ENCODE data around the gene ISLR2.
"Not testable (repeated sequence)": the region's sequence is repeated elsewhere in the genome, so short reads cannot be mapped to it uniquely, and the experiment has no call there.

Gene ISLR2

DNA sequence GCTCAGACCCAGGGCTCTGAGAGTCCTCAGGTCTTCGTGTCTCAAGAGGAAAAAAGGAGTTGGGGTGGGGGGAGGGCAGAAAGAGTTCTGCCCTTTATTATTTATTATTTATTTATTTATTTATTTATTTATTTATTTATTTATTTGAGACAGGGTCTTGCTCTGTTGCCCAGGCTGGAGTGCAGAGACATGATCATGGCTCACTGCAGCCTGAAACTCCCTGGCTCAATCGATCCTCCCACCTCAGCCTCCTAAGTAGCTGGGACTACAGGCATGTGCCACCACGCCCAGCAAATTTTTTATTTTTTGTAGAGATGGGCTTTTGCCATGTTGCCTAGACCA is 31.8 kb downstream of the ISLR2 start:
- not testable (repeated sequence) for H3K9me3 Mint-ChIP-seq, DNase-seq, H3K4me3 Mint-ChIP-seq, ATAC-seq, H3K27ac Mint-ChIP-seq
- peaks cover 33% of the 10 kb centered on the region for H3K4me1 Mint-ChIP-seq
- H3K27me3 Mint-ChIP-seq, result peaks cover 29% of the 10 kb centered on the region

GRCh38 chr15:74165461-74165860 is 35.1 kb downstream of the ISLR2 start:
- H3K27me3 Mint-ChIP-seq, result peaks cover 20% of the 10 kb centered on the region
- no peaks in the 10 kb centered on the region for H3K9me3 Mint-ChIP-seq
- no peak for DNase-seq
- ATAC-seq, result no peak
- H3K27ac Mint-ChIP-seq, result no peak overlapping the region
- H3K4me3 Mint-ChIP-seq, result no peak overlapping the region
- no peaks in the 10 kb centered on the region for H3K4me1 Mint-ChIP-seq

- Mint-ChIP-seq H3K27ac (no peak overlapping the region), H3K27me3 (peaks cover 15% of the 10 kb centered on the region), H3K4me3 (no peak overlapping the region), H3K9me3 (no peaks in the 10 kb centered on the region), H3K4me1 (no peaks in the 10 kb centered on the region)
- no peak for ATAC-seq
- no peak for DNase-seq
These were observed 37.5 kb downstream of the ISLR2 start for GRCh38 chr15:74167891-74168331.

DNA sequence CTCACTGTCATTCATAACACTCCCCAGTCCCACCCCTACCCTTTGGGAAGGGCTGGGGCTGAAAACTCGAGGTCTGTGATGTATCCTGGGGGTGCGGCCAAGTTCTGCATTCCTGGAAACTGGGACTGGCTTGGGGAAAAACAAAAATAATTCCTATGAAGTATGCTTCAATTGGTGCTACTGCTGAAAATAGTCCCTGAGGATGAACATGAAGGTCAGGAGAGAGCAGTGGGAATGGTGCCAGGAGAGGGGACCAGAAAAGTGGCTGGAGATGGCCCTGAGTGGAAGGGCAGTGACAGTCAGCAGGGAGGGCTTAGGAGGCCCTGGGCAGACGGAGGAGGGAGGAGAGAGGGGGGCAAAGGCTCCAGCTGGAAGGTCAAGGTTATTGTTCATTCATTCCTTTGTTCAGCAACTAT is 38.3 kb downstream of the ISLR2 start:
- peaks cover 7% of the 10 kb centered on the region for H3K27me3 Mint-ChIP-seq
- ATAC-seq (no peak), DNase-seq (no peak)
- no peaks in the 10 kb centered on the region for H3K4me1 Mint-ChIP-seq
- no peaks in the 10 kb centered on the region for H3K9me3 Mint-ChIP-seq
- H3K27ac Mint-ChIP-seq, result peak overlapping the region in 1 of 2 donors; percentile 10
- H3K4me3 Mint-ChIP-seq, result no peak overlapping the region

- peak overlapping the region in 1 of 2 donors; percentile 24 for H3K27ac Mint-ChIP-seq
- H3K9me3 Mint-ChIP-seq, result no peaks in the 10 kb centered on the region
These were observed 39.9 kb downstream of the ISLR2 start for GRCh38 chr15:74170071-74170844.

DNA sequence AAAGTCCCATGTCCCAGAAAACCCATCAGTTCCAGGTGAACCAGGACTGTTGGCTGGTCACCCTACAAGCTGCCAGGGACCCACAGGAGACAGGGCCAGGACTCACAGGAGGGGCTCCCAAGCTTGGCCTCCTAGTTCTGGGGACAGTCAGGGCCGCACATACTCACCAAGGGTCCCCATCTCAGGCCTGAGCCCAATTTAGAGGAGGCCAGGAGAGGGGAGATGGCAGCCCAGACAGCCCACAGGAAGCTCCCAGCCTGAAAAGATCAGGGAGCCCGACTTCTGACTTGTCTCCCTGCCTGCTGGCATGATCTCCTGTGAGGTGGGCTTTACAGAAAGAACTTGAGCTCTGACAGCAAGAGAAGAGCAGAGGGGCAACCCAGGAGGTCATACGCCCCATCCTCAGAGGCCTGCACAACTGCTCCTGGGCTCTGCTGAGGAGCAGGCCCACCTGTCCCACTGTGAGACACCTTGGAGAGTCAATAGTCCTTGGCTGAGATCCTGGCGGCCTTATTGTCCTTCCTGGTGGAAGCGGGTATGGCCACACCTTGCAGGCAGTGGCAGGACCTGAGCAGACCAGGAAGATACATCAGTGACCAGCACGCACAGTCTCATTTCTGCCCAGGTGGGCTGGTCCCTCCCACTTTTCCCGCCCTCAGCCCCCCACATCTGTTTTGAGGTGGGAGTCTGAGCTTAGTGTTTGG is 40.6 kb downstream of the ISLR2 start:
- H3K4me3 Mint-ChIP-seq, result no peak overlapping the region
- DNase-seq, result no peak
- ATAC-seq, result no peak
- H3K9me3 Mint-ChIP-seq, result no peaks in the 10 kb centered on the region
- H3K27me3 Mint-ChIP-seq, result no peaks in the 10 kb centered on the region
- H3K27ac Mint-ChIP-seq, result no peak overlapping the region
- no peaks in the 10 kb centered on the region for H3K4me1 Mint-ChIP-seq

More at GRCh38 chr15:74170071-74170844, 39.9 kb downstream of the ISLR2 start:
- no peaks in the 10 kb centered on the region for H3K4me1 Mint-ChIP-seq
- no peak for ATAC-seq
- H3K27me3 Mint-ChIP-seq, result peaks cover 2% of the 10 kb centered on the region
- DNase-seq, result no peak
- H3K4me3 Mint-ChIP-seq, result no peak overlapping the region

GRCh38 chr15:74171965-74172541 is 41.7 kb downstream of the ISLR2 start:
- no peaks in the 10 kb centered on the region for H3K9me3 Mint-ChIP-seq
- no peak overlapping the region for H3K4me3 Mint-ChIP-seq
- H3K27me3 Mint-ChIP-seq, result no peaks in the 10 kb centered on the region
- DNase-seq (no peak), ATAC-seq (no peak)
- H3K4me1 Mint-ChIP-seq, result no peaks in the 10 kb centered on the region
- H3K27ac Mint-ChIP-seq, result no peak overlapping the region

DNA sequence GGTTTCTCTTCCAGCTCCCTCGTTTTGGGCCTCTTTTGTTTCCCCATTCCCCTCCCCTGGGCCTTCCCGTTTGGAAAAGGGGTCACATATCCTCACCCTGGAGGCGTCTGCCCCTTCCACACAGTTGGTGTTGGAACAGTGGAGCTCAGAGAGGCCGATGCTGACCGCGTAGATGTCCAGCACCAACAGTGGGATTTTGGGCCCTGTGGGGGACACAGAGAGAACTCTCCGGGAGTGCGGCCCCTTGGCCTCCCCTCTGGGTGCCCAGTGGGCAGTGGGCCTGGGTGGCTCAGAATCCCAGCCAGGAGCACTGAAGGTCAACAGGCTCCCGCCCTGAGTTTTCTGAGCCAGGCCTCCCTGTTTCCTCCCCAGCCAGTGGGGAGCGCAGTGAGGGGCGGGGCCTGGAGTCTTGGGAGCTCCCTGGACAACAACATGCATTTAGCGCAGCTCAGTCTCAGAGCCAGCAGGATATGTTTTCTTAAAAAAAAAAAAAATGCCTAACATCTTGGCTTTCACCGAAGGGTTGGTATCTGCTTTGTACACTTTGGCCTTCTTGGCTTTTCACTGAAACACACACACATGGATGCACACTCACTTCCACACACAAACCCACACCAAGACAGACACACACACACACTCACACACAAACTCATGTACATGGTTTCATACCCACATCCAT is 42.5 kb downstream of the ISLR2 start:
- DNase-seq, result no peak

GRCh38 chr15:74173380-74174218 is 43.2 kb downstream of the ISLR2 start, which contains the start of gene ISLR:
ISLR (plus strand) TSS chr15:74173710; CDS start chr15:74174859, 1,149 bp downstream.
- no peaks in the 10 kb centered on the region for H3K27me3 Mint-ChIP-seq
- no peak for ATAC-seq
- no peak for DNase-seq
- no peak within 1 kb of the TSS for H3K27ac Mint-ChIP-seq
- H3K4me3 Mint-ChIP-seq, result no peak within 1 kb of the TSS
- H3K4me1 Mint-ChIP-seq, result no peaks in the 10 kb centered on the region
- H3K9me3 Mint-ChIP-seq, result no peaks in the 10 kb centered on the region

More for the DNA sequence above, 42.5 kb downstream of the ISLR2 start:
- no peaks in the 10 kb centered on the region for H3K9me3 Mint-ChIP-seq
- H3K27ac Mint-ChIP-seq, result no peak overlapping the region
- ATAC-seq, result no peak
- no peaks in the 10 kb centered on the region for H3K4me1 Mint-ChIP-seq
- no peak overlapping the region for H3K4me3 Mint-ChIP-seq
- H3K27me3 Mint-ChIP-seq, result no peaks in the 10 kb centered on the region

DNA sequence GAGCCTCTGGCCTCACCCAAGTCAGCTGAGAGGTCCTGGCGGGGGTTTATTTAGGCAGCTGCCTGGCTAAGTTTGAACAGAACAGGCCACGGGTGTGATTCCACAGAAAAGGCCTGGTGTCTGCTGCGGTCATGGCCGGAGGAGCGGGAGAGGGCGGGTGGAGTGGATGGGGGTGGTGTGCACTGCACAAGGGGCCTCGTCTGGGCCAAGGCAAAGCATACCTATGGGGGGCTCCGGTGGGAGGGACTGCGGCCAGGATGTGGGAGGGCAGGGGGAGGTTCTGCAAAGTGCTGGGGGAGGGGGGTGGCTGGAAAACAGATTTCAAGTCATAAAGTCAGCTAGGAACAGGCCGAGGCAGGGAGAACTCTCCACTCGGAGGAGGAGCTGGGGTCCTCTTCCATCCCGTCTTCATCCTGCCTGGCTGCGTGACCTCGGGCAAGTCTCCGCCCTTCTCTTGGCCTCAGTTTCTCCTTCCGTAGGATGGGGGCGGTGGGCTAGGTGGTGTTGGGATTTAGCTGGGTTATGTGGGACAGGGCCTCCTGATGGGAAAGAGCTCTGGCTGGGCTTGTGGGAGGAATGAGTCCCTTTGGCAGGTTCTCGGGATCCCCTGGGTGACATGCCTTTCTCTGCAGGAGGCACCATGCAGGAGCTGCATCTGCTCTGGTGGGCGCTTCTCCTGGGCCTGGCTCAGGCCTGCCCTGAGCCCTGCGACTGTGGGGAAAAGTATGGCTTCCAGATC is 44.0 kb downstream of the ISLR2 start:
- Mint-ChIP-seq H3K4me3 (no peak overlapping the region), H3K27ac (no peak overlapping the region), H3K9me3 (no peaks in the 10 kb centered on the region), H3K4me1 (no peaks in the 10 kb centered on the region), H3K27me3 (no peaks in the 10 kb centered on the region)
- no peak for DNase-seq
- no peak for ATAC-seq

- ATAC-seq, result no peak
- no peak for DNase-seq
These were observed 44.5 kb downstream of the ISLR2 start for GRCh38 chr15:74174958-74175253.

GRCh38 chr15:74175271-74176191 is 45.1 kb downstream of the ISLR2 start:
- Mint-ChIP-seq H3K9me3 (no peaks in the 10 kb centered on the region), H3K4me1 (no peaks in the 10 kb centered on the region), H3K4me3 (no peak overlapping the region), H3K27ac (no peak overlapping the region), H3K27me3 (no peaks in the 10 kb centered on the region)
- no peak for ATAC-seq
- no peak for DNase-seq

More at GRCh38 chr15:74174958-74175253, 44.5 kb downstream of the ISLR2 start:
- H3K4me3 Mint-ChIP-seq, result no peak overlapping the region
- H3K27ac Mint-ChIP-seq, result no peak overlapping the region
- no peaks in the 10 kb centered on the region for H3K4me1 Mint-ChIP-seq
- H3K9me3 Mint-ChIP-seq, result no peaks in the 10 kb centered on the region
- no peaks in the 10 kb centered on the region for H3K27me3 Mint-ChIP-seq

GRCh38 chr15:74176262-74177214 is 46.2 kb downstream of the ISLR2 start:
- Mint-ChIP-seq H3K27me3 (no peaks in the 10 kb centered on the region), H3K27ac (peak overlapping the region in 1 of 2 donors; percentile 53), H3K9me3 (no peaks in the 10 kb centered on the region), H3K4me3 (no peak overlapping the region), H3K4me1 (no peaks in the 10 kb centered on the region)
- ATAC-seq, result no peak
- DNase-seq, result no peak

Data from stimulated activated naive CD8-positive, alpha-beta T cell treated with anti-CD3 and anti-CD28 coated beads, Interleukin-15, amount 100 ng/mL, for 72 hours (primary cell).